Measurements from ENCODE around the gene YOD1.

YOD1 gene

DNA sequence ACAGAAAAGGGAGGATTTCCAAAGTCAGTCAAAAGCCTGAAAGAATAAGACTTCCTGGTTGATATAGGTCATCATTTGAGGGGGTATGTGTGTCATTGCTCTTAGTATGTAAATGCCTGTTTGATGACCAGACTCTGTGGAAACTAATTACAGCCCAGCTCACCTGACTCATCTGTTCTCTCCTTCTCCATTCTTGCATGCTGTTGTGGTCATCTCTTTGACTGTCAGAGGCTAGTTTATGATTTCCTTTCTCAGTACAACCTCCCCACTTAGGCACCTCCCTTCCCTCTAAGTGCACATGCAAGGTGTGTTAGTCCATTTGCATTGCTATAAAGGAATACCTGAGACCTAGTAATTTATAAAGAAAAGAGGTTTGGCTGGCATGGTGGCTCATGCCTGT, 16.0 kb downstream of the YOD1 start:
- TF ChIP-seq, protein P1, sequence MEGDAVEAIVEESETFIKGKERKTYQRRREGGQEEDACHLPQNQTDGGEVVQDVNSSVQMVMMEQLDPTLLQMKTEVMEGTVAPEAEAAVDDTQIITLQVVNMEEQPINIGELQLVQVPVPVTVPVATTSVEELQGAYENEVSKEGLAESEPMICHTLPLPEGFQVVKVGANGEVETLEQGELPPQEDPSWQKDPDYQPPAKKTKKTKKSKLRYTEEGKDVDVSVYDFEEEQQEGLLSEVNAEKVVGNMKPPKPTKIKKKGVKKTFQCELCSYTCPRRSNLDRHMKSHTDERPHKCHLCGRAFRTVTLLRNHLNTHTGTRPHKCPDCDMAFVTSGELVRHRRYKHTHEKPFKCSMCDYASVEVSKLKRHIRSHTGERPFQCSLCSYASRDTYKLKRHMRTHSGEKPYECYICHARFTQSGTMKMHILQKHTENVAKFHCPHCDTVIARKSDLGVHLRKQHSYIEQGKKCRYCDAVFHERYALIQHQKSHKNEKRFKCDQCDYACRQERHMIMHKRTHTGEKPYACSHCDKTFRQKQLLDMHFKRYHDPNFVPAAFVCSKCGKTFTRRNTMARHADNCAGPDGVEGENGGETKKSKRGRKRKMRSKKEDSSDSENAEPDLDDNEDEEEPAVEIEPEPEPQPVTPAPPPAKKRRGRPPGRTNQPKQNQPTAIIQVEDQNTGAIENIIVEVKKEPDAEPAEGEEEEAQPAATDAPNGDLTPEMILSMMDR (IDR thresholded peaks at IDR 0.05; ENCODE audit: low read depth, low read length) = no peak
- TF ChIP-seq MYC (IDR thresholded peaks at IDR 0.05; ENCODE audit: low read depth, low read length) = no peak
- TF ChIP-seq, protein P2, sequence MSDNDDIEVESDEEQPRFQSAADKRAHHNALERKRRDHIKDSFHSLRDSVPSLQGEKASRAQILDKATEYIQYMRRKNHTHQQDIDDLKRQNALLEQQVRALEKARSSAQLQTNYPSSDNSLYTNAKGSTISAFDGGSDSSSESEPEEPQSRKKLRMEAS (IDR thresholded peaks at IDR 0.05; ENCODE audit: low read depth, low read length) = no peak
- TF ChIP-seq POLR2A (IDR thresholded peaks at IDR 0.05; ENCODE audit: extremely low read depth, insufficient read length) = no peak
- DNase-seq (ENCODE audit: low read depth) = no peak
- no peak overlapping the region for H3K4me3 ChIP-seq (ENCODE audit: low read depth, low read length)

DNA sequence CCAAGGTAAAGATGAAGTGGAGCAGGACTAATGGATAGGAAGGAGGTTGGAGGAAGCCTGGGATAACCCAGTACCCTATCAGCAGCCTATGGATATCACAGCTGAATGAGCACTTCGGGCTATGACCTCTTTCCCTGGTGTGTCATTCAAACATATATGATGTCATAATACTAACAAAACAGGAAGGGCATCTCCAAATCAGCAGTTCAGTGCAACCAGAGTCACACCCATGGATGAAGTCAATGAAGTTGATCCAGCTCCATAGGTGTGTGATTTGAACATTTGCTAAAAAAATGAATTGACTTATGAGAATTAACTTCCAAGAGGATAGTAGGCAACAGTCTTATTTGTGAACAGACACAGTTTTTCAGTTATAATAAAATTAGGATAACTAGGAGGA, 16.8 kb downstream of the YOD1 start:
- no peak for DNase-seq (ENCODE audit: low read depth)
- no peak overlapping the region for H3K4me3 ChIP-seq (ENCODE audit: low read depth, low read length)
- TF ChIP-seq POLR2A (IDR thresholded peaks at IDR 0.05; ENCODE audit: extremely low read depth, insufficient read length) = no peak
- TF ChIP-seq, protein P1 (IDR thresholded peaks at IDR 0.05; ENCODE audit: low read depth, low read length) = no peak
- no peak for TF ChIP-seq MYC (IDR thresholded peaks at IDR 0.05; ENCODE audit: low read depth, low read length)
- TF ChIP-seq, protein P2 (IDR thresholded peaks at IDR 0.05; ENCODE audit: low read depth, low read length) = no peak

DNA sequence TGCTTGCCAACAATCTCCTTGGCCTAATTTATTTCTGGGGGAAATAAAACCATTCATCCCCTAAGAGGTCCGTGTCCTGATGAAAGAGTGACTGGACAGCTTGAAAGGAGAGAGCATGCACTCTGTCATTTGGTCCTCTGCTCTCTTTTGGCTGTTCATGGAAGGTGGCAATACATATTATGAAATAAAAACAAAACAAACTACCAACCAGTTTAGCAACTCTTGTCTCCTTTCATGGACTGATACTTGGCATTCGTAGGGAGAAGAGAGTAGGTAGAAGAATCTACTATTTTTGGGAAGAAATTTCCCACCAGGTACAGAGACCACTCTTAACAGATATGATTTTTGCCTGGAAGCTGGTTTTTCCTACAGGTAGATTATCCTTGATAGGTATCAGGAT, 17.7 kb downstream of the YOD1 start:
- TF ChIP-seq, protein P2 (IDR thresholded peaks at IDR 0.05; ENCODE audit: low read depth, low read length) = no peak
- TF ChIP-seq, protein P1 (IDR thresholded peaks at IDR 0.05; ENCODE audit: low read depth, low read length) = no peak
- TF ChIP-seq POLR2A (IDR thresholded peaks at IDR 0.05; ENCODE audit: extremely low read depth, insufficient read length) = no peak
- TF ChIP-seq MYC (IDR thresholded peaks at IDR 0.05; ENCODE audit: low read depth, low read length) = no peak
- no peak overlapping the region for H3K4me3 ChIP-seq (ENCODE audit: low read depth, low read length)
- no peak for DNase-seq (ENCODE audit: low read depth)

DNA sequence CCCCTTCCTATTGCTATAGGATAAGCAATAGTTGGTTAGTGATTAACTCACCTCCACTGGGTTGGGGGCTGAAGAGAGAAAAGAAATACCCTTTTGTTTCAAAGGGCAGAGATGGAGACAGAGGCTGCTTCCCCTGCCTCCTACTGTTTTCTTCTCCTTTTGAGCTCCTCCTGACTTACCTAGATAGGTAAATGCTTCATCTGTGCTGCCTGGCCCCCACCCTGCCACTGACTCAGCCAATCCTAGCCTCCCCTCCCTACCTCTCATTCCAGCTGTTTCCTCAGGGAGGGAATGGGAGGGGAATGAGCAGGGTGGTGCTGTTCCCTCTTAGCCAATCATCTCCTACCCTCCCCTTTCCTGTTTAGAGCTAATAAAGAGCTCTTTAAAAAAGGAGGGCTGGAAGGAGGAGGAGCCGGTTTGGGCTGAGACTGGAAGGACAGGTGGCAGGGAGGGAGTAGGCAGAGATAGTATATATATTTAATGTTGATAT, 18.4 kb downstream of the YOD1 start, which contains the start of gene C1orf116:
C1orf116 (minus strand) TSS at position 229 of the 490 bp plus-strand sequence. CDS start 5,158 bp downstream, outside the sequence.
- no peak within 1 kb of the TSS for H3K4me3 ChIP-seq (ENCODE audit: low read depth, low read length)
- TF ChIP-seq, protein P2 (IDR thresholded peaks at IDR 0.05; ENCODE audit: low read depth, low read length) = no peak
- TF ChIP-seq POLR2A (IDR thresholded peaks at IDR 0.05; ENCODE audit: extremely low read depth, insufficient read length) = no peak
- no peak for TF ChIP-seq MYC (IDR thresholded peaks at IDR 0.05; ENCODE audit: low read depth, low read length)
- TF ChIP-seq, protein P1 (IDR thresholded peaks at IDR 0.05; ENCODE audit: low read depth, low read length) = no peak

DNA sequence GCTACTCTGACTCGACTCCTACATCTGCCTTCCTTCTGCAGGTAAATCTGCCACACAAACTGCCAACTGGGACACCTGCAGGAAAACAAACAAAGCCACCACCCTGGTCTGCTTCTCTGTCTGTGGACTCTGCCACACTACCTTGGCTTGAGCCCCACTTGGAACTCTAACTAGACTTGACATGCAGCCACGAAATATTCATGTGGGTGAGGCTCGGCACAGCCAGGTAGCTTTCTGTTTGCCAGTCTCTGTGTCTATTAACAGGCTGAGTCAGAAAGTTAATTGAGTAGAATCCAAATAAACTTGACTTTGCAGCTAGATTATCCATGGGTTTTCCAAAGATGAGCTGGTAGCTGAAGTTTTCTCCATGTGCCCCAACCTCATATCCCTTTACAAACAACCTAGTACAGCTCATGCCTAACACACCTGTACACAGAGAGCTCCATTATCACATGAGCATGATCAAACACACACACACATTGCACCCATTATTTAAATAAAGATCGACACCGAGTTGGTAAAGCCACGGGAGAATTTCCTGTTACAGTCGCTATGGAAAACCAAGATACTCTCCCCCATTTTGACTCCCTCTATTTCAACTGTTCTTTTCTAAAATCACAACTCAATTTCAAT, 19.3 kb downstream of the YOD1 start:
- TF ChIP-seq, protein P2 (IDR thresholded peaks at IDR 0.05; ENCODE audit: low read depth, low read length) = no peak
- TF ChIP-seq POLR2A (IDR thresholded peaks at IDR 0.05; ENCODE audit: extremely low read depth, insufficient read length) (no peak), MYC (IDR thresholded peaks at IDR 0.05; ENCODE audit: low read depth, low read length) (no peak)
- TF ChIP-seq, protein P1 (IDR thresholded peaks at IDR 0.05; ENCODE audit: low read depth, low read length) = no peak
- no peak overlapping the region for H3K4me3 ChIP-seq (ENCODE audit: low read depth, low read length)
- no peak for DNase-seq (ENCODE audit: low read depth)

More for the DNA sequence above, 18.4 kb downstream of the YOD1 start, which contains the start of gene C1orf116:
- no peak for DNase-seq (ENCODE audit: low read depth)

Measured in NB4 (cell line).